Fibroblast of upper back skin (primary cell): Measurements from ENCODE around the gene CPVL.

Source experiments
- DNase-seq: peaks from one replicate; pipeline ENCODE4 v3.0.0-alpha.2; 2013

Gene CPVL

DNA sequence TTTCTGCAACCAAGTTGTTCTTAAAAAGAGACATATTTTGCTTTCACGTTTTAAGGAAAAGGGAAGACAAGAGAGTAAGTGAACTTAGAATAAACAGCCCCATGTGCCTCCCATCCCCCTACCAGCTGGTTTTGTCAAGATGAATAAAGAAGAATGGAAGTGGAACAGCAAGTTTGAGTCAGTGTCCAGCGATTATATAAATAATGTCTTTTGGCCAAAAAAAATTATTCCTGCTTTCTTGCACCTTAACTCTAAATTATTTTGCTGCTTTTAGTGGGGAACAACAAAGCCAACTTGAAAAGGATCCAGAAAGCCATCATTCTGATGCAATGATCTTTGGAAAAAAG lies 105.8 kb downstream of the CPVL start:
- DNase-seq = peak; percentile 51

DNA sequence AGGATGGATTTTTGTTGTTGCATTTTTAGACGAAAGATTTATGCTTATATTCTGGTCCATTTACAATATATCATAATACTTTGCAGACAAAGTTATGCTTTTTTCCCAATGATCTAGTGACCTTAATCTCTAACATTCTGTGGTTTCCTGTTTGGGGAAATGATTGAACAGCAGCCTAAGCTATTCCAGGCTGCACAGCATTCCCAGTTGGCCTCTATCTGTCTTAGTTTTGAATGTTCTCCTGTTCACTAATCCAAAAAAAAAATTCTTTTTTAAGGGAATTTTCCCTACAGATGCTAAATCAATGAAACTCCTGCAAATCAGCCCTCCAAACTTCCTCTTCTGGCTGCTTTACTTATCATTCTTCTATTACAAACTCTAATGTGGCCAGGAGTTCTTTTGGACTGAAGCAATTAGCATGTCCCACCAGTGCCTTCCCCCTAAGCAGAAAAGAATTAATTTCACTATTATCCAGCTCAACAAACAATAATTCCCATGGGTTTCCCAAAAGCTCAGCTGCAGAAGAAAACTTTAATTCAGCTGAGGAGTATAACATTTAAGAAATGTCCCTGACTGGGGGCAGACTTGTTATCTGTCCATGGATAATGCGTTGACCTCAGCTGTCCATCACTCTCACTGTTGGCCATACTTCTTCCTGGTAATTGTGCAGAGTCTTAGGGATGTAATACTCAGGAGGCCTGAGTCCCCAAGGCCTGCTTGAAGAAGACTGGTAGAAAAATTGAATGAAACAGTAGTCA lies 106.3 kb downstream of the CPVL start:
- DNase-seq = peak; percentile 91

DNA sequence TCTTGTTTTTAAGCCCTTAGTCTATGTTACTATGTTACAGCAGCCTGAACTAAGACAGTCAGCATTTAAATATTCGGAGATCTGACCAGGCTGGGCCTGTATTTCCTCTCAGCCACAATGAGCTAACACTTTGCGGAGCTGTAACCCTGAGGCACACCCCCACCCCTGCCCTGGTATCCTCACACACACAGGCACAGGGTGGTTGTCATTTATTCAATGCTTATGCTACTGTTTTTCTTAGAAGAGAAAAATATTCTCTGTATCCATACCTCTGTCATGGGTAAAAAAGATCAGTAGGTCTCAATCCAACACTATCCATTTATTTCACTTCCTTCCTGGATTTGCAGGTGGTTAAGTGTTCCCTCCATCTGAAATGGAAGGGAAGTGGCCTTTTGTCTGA lies 107.9 kb downstream of the CPVL start:
- DNase-seq = peak; percentile 65

DNA sequence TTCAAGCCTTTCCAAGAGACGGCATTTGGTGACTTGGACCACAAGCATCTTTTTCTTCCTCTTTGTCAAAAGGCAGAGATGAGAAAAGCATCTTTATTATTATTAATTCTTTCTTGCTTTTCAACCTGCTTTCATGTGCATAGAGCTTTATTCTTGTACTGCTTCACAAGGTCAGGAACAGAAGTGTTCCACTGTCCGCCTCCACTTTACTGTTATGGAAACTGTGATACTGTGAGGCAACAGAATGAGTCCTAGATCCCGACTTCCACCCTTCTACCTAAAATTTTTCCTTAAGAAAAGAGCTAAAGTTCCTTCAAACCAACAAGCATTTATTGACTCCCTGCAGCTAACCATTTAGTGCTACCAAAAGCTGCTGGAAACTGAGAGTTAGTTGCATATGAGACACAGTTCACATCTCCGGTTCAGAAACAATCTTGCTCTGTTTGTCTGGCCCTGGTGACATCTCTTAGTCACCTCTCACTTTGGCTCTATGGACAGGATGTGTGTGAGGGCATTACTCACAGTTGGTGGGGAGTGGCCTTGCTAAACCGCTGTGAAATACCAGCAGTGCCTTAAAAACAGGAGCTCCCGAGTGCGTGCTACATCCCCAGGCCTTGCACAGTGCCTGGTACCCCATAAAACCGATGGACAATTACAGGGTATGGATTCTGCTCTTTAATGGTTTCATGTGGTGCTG lies 111.1 kb downstream of the CPVL start:
- DNase-seq = peak; percentile 75

DNA sequence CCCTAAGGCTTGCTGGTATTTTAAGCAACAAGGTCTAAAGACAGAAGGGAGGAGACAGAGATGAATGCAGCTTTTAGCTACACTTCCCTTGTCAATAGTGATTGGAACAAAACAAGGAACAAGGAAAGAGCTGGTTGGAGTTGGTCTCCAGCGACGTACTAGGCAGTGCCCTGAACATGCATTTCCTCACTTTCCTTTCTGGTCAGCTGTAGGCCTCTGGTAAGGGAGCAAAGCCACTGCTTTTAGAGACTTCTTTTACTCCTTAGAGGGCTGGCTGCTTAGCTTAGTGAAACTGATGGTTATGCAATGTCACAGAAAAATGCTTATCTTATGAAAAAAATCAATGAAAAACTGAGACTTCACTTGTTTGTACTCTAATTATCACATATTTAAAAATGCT lies 112.8 kb downstream of the CPVL start:
- no peak for DNase-seq

DNA sequence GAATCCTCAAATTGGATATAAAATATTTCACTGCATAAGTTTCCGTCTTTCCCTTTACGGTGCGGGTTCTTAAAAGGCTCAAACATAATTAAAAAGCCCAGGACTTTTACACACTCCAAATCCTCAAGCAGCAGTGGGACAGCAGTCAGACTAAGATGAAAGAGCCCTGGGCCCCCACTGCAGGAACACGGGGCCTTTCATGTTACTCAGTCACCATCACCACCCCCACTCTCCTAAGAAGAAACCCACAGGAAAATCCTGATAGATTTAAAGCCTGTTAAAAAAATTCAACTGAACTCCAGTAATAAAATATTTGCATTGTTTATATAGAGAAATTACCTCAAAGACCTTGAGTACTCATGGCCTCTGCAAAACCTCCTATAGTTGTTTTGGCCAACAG lies 114.2 kb downstream of the CPVL start:
- peak; percentile 29 for DNase-seq

DNA sequence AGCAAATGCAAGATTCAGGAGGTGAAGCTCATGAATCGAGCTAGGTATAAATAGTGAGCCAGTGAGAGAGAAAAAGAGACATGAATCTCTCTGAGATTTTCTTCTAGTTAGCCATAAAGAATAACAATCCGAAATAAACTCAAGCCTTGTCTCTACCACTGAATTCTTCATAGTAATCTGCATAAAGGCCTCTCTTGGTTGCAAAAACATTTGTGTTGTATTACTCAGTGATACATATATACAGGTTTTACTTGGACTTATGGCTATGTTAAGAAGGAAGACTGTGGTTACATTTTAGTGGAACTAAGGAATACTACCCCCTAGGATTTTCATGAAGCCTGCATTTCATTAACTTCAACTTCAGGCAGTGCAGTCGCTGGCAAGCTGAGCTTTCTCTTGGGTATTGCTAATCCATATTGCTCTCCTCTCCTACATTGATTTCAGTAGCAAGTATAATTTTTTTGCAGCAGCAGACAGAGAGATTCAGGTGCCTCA lies 115.5 kb downstream of the CPVL start:
- peak; percentile 77 for DNase-seq

DNA sequence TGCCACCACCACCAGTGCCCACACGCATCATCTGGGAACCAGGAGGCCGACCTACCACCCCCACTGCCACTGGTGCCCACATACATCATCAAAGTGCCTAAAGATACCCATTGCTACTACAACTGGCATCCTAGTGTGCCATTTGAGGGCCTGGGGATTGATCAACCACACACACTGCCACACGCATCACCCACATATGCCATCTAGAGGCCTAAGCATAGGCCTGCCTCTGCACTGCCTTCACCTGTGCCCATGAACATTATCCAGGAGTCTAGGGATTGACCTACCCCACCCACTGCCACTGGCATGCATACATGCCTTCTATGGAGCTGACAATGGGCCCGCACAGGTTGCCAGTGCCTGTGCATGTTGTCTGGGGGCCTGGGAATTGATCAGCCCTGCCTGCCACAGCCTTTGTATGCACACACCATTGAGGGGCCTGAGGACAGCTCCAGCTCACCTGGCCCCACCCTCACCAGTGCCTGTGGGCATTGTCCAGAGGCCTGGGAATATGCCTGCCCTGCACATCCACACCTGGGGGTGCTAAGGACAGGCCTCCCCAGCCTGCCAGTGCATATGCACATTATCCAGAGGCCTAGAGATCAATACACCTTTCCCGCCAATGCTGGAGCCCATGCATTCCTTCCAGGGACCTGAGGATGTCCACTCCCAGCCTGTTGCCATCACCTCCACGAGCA lies 123.9 kb downstream of the CPVL start:
- no peak for DNase-seq

DNA sequence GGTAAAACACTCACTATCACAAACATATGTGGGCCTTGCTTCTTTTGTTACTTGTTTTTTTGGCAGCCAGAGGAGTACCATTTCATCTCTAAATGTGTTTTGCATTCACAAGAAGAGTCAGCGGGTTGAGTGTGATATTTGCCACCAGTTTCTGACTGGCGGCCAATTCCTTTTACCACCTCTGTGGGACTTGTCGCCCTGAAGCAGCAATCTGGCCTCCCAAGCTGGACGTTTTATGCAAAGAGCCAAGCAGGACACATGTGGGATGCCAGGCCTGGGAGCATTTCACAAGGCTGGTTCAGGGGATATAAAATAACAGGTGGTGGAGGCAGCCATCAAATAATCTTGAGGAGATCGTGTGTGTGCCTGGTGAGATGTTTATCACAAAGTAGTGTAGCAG lies 126.4 kb downstream of the CPVL start:
- no peak for DNase-seq

DNA sequence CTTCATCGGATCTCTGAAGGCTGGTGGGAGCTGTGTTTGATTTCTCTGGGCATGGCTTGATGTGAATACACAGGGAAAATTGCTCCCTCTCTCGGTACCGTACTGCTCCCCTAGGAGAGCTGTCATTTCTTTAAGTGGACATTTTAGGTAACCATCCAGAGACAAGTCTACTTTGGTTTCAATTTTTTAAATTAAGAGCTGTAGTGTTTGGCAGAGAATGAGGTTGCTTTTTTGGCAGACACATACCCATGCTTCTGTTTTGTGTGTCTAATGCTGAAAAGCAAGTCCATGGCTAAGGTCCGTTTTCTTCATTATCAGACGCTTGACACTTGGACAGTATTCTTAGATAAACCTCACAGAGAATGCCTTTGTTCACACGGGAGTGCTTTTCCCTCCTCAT lies 127.0 kb downstream of the CPVL start:
- DNase-seq = no peak

DNA sequence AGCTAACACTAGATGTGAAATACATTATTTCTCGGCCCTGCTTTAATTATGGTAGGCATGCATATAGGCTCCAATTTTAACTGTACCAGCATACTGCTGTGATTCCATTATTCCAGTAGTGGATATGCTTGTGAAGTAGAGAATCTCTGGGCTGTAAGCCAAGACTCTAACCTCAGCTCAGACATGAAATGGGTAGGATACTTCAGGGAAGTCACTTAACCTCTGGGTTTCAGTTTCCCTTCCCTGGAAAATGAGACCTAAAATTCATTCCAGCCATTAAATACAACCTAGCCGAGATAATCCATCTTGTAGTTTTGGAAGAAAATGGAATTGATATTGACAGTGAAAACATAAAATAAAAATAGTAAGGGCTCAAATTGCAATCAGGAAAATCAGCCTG lies 128.6 kb downstream of the CPVL start:
- DNase-seq = peak; percentile 81

DNA sequence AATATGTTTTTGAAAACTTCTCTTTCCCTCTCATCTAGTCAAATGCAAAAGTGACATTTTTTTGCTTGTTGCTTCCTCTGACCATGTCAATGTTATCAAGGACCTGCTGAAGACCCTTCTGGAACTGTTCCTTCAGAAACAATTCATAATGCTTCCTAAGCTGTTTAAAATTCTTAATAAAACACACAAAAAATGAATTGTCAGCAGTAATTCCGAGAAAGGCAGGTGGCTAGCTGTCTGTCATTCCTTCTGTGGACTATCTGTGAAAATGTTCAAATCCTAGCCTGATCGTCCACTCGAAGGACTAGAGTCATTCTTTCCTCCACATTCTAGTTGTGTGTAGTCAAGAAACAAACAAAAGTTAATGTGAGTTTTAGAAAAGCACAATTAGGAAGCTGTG lies 131.6 kb downstream of the CPVL start:
- no peak for DNase-seq

DNA sequence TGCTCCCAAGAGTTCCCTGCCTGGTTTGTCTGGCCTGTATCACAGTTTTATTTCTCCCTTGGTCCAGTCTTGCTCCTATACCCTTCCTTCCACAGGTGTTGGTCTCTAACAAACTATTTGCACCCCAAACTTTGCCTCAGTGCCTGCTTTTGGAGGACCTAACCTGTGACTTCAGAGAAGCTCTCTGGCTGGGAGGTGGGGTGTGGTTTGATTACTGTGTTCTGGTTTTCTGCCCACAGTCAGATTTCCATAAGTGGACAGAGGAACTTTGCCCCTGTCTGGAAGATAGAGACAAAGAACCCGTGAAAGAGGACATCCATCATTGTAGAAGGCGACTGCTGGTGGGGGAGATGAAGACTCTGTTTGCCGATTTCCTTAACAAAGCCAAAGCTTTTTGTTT lies 132.4 kb downstream of the CPVL start:
- DNase-seq = no peak

DNA sequence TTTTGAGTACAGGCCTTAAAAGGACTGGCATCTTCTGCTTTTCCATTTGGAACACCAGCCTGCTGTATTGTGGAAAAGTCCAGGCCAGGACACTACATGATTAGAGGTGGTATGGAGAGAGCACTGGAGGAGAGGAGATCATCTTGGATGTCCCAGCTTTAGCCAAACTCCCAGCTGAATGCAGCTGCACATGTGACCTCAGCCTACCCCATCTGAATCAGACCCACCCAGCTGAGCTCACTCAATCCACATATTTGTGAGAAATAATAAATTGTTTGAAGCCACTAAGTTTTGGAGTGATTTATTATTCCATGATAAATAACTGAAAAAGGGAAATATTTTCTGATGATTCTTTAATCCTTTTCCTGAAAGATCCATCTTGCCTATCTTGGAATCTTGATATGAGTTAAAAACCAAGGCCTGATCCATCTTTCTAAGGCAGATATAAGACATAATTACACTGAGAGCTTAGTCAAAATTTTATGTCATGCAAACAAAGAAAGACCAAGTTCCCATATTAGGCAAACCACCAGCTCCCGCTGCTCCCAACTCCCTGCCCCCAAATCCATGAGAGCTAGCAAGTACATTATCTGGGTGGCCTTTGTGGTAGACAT lies 133.1 kb downstream of the CPVL start:
- peak; percentile 60 for DNase-seq

DNA sequence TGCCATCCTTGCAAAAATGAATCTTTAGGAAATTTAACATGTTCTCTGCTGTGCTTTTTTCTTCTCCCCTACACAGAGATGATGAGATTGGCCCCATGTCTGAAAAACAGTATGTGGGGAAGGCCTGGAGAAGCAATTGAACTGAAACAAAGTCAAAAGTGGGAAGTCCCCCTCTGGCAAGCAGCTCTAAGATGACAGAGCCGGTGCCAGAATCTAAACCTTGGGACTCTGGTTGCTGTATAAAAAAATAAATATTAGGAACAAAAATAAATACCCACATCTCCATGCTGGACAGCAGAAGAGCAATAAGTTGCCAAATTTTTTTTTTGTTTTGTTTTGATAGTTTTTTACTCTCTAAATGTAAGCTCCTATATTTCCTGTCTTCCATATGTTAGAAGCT lies 136.4 kb downstream of the CPVL start:
- no peak for DNase-seq

DNA sequence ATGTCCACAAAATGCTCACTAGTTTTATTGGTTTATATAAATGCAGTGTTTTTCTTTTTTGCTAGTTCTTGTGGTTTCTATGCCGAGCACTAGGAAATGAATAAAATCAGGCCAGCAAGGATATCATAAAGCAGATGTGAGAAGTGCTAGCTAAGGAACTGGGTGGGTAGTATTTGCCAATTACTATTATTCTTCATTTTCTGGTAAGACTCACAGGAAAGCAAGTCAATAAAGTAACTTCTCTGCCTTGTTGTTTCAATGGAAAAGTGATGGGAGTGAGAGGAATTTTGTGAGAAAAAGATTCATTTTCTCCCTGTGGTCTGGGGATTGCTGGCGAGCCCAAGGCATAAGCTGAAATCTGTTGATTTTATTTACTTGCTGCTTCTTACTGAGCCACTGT lies 137.7 kb downstream of the CPVL start:
- DNase-seq = no peak

DNA sequence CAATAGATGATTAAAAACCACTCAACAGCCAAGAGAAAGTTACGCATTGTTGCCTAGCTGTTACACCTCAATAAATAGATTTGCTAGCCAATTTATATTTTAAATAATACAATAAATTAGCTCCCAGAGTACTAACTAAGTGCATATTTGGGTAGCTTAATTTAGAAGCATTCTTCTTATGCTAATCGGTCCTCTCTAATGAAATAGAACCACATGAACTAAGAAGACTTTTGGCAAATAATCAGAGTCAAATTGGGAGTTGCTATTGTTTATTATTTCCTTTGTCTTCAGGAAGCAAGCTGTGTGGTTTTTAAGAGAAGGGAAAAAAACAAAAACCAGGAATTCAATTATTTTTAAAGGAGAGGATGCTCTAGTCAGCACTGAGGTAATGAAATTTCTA lies 139.2 kb downstream of the CPVL start:
- no peak for DNase-seq

DNA sequence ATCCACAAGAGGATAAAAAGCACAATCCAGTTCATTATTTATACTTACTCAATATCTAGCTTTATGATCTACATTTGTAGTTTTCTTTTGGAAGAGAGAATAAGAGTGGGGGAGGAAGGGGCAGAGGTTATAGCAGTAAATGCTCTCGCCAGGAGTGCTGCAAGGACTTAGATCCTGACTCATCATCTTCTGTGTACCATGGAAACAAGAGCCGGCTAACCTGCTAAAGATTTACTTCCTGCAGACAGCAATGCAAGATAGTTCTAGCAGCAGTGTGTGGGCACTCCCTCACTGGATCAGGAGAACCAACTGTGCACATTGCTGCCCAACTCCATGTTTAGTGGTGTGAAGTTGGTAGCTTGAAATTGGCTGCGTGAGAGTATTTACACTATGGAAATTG lies 140.5 kb downstream of the CPVL start:
- DNase-seq = peak; percentile 61

DNA sequence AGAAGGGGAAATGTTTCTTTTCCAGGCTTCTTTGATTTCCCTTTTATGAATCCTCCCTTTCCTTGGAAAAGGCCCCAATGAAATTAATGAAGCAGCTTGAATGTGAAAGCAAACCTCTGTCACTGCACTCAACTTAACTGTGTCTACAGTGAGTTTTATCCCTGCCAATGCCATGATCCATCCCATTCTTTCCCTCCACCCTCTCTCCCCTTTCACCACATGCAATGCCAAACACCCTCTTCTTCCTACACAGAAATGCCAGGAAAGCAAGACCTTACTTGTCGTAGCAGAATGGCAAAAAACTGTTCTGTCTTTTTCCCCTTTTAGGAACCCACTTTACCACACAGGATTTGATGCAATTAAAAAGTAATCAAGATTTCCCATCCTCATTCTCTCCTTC lies 140.9 kb downstream of the CPVL start:
- DNase-seq = no peak

DNA sequence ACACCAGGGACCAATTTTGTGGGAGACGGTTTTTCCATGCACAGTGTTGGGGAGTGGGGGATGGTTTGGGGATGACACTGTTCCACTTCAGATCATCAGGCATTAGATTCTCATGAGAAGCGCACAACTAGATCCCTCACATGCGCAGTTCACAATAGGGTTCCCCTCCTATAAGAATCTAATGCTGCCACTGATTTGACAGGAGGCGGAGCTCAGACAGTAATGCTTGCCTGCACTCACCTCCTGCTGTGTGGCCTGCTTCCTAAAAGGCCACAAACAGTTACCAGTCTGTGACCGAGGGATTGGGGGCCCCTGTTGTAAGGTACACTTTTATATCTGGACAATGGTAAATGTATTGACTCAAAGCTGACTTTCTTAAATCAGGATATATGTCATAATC lies 142.6 kb downstream of the CPVL start:
- DNase-seq = no peak

DNA sequence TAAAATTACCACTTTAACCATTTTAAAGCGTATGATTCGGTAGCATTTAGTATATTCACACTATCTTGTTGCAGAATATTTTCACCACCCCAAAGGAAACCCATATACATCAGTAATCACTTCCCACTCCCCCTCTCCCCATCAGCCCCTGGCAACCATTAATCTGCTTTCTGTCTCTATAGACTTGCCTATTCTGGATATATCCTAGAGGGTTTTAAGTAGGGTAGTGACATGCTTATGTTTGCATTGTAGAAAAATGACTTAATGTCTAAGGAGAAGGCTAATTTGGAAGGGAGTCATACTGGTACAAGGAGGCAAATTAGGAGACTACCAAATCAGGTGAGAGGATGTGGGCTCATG lies 145.6 kb downstream of the CPVL start:
- no peak for DNase-seq

DNA sequence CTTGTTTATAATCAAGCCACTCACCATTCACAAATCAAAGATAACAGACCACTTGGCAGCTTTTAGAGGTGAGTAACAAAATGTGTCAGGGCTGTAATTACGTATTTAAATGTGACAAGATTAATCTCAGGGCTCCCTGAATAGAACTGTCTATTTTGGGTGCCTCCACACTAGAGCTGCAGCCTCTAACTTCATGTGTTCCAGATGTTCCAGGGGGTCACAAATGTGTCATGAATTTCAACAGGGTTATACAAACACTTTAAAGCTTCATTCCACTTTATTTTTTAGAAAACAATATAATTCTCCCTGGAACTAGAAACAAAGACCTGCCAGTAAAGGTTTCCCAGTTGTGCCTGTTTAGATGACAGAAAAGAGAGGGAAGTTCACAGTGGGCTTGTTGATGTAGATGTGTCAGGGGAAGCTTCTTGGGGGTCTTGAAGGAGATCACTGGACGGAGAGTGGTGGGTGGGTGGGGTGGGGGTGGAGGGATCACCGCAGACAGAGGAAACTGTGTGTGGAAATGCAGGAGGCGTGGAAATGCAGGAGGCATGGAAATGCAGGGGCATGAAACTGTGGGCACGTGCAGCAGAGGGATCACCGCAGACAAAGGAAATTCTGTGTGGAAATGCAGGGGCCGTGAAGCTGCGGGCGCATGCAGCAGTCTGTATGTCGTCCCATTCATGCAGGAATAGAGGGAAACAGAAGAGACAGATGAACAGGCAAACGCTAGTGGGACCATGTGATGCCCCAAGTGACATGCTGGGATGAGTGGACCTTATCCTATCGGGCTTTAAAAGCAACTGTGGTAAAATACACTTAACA lies 146.2 kb downstream of the CPVL start:
- DNase-seq = no peak

DNA sequence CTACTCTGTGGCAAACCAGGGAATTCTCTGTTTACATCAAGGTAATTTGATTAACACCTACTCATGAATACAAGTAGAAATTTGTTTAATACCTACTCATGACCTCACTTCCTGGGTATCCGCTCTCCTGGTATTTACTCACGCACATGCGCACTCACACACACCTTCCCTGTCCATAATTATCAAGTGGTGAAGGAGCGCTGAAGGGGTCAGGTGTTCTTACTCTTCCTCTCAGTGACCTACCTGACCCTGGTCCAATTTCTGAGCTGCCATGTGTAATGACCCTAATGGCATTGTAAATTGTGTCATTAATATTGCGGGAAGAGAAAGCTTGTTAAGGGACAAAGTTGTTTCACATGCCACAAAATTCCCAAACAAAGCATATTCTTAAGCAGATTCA lies 146.9 kb downstream of the CPVL start:
- DNase-seq = no peak
